Effector memory CD4-positive, alpha-beta T cell (primary cell): ENCODE results near the gene ITGB8.

ENCODE experiments used
- DNase-seq, 3 donors: peaks; one replicate each; pipeline ENCODE4 v3.0.0-alpha.2; 2020
- H3K27ac ChIP-seq: 2 replicates; pipeline ENCODE4 v1.7.0; 2013; ENCODE audit warnings: mild to moderate bottlenecking, low read length, moderate library complexity; ENCODE audit not compliant: insufficient read depth, poor library complexity, severe bottlenecking
- H3K27me3 ChIP-seq: replicated peaks from 2 replicates; pipeline ENCODE4 v1.7.0; 2013; ENCODE audit warnings: mild to moderate bottlenecking, low read length; ENCODE audit not compliant: insufficient read depth, control insufficient read depth, poor library complexity, severe bottlenecking
- H3K36me3 ChIP-seq: 2 replicates; pipeline ENCODE4 v1.7.0; 2013; ENCODE audit warnings: mild to moderate bottlenecking, low read length, moderate library complexity; ENCODE audit not compliant: control insufficient read depth, insufficient read depth
- H3K4me1 ChIP-seq: 2 replicates; pipeline ENCODE4 v1.7.0; 2013; ENCODE audit warnings: low read length, mild to moderate bottlenecking; ENCODE audit not compliant: control insufficient read depth, insufficient read depth, poor library complexity, severe bottlenecking
- H3K4me3 ChIP-seq: 2 replicates; pipeline ENCODE4 v1.7.0; 2013; ENCODE audit warnings: low read length, low read depth, mild to moderate bottlenecking; ENCODE audit not compliant: insufficient read depth, poor library complexity, severe bottlenecking
- H3K9me3 ChIP-seq: 2 replicates; pipeline ENCODE4 v1.7.0; 2013; ENCODE audit warnings: mild to moderate bottlenecking, low read length, moderate library complexity; ENCODE audit not compliant: control insufficient read depth

ITGB8 gene

DNA sequence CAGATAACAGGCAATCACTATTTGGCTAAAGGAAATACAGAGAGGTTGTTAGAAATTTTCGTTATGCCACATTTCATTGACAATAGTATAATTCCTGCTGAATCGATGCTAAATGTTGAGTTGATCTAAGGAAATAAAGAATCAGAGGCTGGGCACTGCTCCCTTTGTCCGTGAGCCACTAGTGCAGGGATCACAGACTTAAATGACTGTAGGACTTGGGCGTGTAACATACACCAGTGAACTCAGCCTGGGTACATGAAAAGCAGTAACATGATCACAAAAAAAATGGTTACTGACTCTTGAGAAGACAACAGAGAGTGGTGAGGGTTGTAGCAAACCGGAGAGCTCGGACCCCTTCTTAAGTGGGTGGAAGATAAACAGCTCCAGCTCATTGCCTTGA is 11.8 kb upstream of the ITGB8 start:
- H3K27me3 ChIP-seq: no peaks in the 10 kb centered on the region
- H3K27ac ChIP-seq: no peak overlapping the region
- no peaks in the 10 kb centered on the region for H3K36me3 ChIP-seq
- DNase-seq: no peak
- no peak overlapping the region for H3K4me3 ChIP-seq
- no peaks in the 10 kb centered on the region for H3K9me3 ChIP-seq
- H3K4me1 ChIP-seq: no peaks in the 10 kb centered on the region

DNA sequence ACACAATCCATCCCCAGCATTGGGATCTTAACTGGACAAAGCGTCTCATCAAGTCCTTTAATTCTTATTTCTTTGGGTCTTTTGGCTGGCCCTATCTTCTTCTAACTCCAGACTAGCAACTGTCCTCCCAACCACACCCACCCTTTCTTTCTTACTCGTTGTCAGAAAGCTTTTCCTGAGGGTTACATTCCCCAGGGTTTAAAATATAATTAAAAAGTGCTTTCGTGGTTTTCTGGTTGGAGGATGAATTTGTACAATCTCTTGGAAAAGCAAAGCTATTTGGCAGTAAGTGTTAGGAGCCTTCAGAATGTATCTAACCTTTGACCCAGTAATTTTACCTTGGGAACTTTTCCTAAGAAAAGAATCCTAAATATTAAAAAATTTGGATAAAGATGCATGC is 10.4 kb upstream of the ITGB8 start:
- H3K9me3 ChIP-seq: no peaks in the 10 kb centered on the region
- no peaks in the 10 kb centered on the region for H3K4me1 ChIP-seq
- no peak overlapping the region for H3K4me3 ChIP-seq
- DNase-seq: no peak
- no peaks in the 10 kb centered on the region for H3K27me3 ChIP-seq
- H3K36me3 ChIP-seq: no peaks in the 10 kb centered on the region
- no peak overlapping the region for H3K27ac ChIP-seq

DNA sequence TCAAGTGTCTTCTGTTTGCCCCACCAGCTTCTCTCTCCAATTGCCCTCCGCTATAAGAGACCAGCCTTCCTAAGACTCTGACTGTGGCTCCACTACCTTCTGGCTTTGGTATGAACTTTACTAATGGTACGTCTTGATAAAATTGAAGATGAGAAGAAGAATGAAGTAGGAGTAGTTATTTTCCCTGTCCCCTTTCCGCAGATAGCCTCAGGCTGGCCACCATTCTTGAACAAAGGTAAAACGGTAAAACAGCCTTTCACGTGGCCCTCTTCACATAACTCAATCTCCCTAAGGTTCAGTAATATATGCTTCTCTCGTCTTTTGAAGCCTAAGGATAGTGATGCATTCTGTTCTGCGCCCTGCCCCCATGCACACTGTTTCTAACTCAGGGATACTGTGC is 9.9 kb upstream of the ITGB8 start:
- Histone ChIP-seq H3K27ac (no peak overlapping the region), H3K4me1 (no peaks in the 10 kb centered on the region), H3K4me3 (no peak overlapping the region), H3K36me3 (no peaks in the 10 kb centered on the region), H3K9me3 (no peaks in the 10 kb centered on the region), H3K27me3 (no peaks in the 10 kb centered on the region)
- DNase-seq: no peak

DNA sequence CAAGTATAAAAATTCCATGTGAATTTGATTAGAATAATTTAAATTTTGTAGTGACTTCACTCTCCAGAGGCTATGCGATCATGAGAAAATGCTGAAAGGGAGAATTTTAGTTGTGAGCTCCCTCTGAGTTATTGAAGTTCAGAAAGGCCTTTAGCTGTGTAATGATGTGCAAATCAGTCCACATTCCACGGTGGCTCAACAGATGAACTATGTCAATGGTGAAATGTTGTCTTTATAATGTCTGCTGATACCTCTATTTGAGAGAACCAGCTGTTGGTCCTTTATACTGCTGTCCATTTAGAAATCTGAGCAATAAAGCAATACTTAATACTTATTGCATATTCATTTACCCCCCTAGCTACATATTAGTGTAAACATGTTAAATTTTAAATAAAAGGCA is 7.1 kb upstream of the ITGB8 start:
- H3K27me3 ChIP-seq: no peaks in the 10 kb centered on the region
- no peaks in the 10 kb centered on the region for H3K36me3 ChIP-seq
- no peaks in the 10 kb centered on the region for H3K9me3 ChIP-seq
- no peak for DNase-seq
- H3K27ac ChIP-seq: no peak overlapping the region
- H3K4me3 ChIP-seq: no peak overlapping the region
- no peaks in the 10 kb centered on the region for H3K4me1 ChIP-seq

DNA sequence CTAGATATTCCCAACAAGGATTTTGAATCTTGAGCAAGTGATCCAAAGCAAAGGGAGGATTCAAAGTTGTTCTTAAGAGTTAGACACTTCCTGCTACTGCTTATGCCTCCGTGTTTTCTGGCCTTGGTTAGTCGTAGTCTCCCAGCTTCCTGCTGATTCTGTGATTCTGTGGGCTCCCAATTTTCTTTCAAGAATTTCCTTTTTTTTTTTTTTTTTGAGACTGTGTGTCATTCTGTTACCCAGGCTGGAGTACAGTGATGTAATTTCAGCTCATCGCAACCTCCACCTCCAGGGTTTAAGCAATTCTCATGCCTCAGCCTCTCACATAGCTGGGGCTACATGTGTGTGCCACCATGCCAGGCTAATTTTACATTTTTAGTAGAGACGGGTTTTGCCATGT is 4.4 kb upstream of the ITGB8 start:
- no peaks in the 10 kb centered on the region for H3K27me3 ChIP-seq
- H3K36me3 ChIP-seq: no peaks in the 10 kb centered on the region
- H3K27ac ChIP-seq: no peak overlapping the region
- peaks cover 6% of the 10 kb centered on the region for H3K4me1 ChIP-seq
- no peak for DNase-seq
- H3K4me3 ChIP-seq: no peak overlapping the region
- H3K9me3 ChIP-seq: no peaks in the 10 kb centered on the region

DNA sequence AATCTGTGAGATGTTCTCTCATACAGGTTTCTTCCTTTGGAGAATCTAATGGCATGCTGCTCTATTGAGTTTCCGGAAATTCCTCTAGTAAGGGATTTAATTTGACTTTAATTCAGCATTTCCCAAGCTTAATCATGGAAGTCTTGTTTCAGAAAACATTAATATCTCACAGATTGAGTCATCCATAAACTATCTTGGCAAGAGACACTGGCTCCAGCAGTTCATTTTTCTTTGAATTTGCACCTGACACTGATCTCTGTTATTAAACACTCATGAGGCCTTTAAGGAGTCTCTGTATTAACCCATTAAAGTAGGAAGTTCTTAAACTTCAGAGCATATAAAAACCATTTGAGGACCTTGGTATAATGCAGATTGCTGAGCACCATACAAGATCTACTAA is 3.6 kb upstream of the ITGB8 start:
- H3K27me3 ChIP-seq: no peaks in the 10 kb centered on the region
- no peaks in the 10 kb centered on the region for H3K36me3 ChIP-seq
- no peak overlapping the region for H3K4me3 ChIP-seq
- DNase-seq: no peak
- peaks cover 6% of the 10 kb centered on the region for H3K4me1 ChIP-seq
- H3K27ac ChIP-seq: no peak overlapping the region
- no peaks in the 10 kb centered on the region for H3K9me3 ChIP-seq

DNA sequence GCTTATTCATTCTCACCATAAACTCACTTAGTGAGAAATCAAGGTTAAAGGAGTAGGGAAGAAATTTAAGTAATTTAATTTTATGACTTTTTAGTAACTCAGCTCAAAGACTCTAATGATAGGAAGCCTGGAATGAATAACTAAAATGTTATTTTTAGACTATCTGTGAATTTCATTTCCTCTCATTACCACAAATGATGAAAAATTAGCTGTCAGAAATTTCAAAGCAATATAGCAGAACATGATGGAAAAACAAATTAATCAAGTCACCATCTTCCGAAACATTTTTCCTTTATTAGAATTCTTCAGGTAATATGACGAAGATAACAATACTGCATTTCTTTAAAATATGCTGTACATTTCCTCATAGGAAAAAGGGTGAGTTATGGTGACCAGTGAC is 2.7 kb upstream of the ITGB8 start:
- H3K9me3 ChIP-seq: no peaks in the 10 kb centered on the region
- DNase-seq: no peak
- H3K4me3 ChIP-seq: no peak overlapping the region
- H3K27me3 ChIP-seq: no peaks in the 10 kb centered on the region
- H3K27ac ChIP-seq: no peak overlapping the region
- no peaks in the 10 kb centered on the region for H3K36me3 ChIP-seq
- H3K4me1 ChIP-seq: peaks cover 6% of the 10 kb centered on the region

DNA sequence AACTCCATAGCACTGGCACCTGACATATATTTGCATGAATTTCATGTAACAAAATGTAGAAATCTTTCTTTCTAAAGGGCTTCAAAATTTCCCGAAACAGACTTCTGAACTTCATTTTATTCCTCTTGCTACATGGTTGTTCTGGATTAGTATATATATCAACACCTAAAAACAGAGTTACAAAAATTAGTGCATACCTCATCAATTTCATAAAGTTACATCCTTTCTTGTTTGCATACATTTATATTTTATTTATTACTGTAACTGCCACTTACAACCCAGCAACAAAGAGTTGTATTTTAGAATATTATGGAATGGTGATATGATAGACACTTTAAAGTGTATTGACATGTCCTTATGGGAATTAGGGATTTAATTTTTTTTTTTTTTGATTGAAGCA is 2.0 kb upstream of the ITGB8 start:
- no peak overlapping the region for H3K27ac ChIP-seq
- no peaks in the 10 kb centered on the region for H3K27me3 ChIP-seq
- H3K4me3 ChIP-seq: no peak overlapping the region
- H3K4me1 ChIP-seq: peaks cover 6% of the 10 kb centered on the region
- no peaks in the 10 kb centered on the region for H3K36me3 ChIP-seq
- no peaks in the 10 kb centered on the region for H3K9me3 ChIP-seq
- DNase-seq: no peak

DNA sequence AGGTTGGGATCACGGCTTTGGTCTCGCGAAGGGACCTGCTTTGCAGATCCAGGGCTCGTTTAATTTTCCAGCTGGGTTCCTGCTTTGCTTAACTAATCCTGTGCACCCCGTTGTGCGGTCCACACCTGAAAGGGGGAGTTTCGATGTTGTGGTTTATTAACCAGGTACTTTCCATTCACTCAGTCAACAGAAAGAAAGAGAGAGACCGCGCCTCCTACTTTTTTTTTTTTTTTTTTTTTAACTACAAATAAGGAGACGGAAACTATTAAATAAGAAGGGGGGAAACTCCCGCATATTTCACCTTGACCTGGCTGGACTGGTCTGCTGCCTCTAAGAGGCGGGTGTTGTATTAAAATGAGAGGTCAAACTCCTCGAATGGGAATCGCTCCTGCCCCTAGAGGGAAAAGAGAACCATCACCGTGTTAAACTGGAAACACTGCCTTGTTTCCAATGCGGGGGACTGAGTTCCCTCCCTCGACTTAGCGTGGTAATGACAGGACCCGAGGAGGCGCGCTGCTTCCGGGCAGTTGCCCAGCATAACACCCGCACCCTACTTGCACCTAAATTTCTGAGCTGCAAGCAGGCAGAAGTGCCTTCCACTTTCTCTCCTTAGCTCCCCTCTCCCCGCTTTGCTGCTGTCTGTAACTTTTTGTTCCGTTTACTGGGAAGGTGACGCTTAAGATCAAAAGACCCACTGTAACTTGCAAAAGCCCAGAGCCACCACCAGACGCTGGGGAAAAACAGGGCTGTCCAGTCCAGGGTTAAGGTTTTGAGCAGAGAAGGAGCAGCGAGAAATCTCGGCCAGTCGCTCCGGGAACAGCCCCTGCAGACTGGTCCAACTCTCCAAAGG is 1.1 kb upstream of the ITGB8 start:
- Histone ChIP-seq H3K4me3 (no peak overlapping the region), H3K36me3 (no peaks in the 10 kb centered on the region), H3K27ac (no peak overlapping the region), H3K27me3 (no peaks in the 10 kb centered on the region), H3K9me3 (no peaks in the 10 kb centered on the region), H3K4me1 (peaks cover 6% of the 10 kb centered on the region)
- no peak for DNase-seq

DNA sequence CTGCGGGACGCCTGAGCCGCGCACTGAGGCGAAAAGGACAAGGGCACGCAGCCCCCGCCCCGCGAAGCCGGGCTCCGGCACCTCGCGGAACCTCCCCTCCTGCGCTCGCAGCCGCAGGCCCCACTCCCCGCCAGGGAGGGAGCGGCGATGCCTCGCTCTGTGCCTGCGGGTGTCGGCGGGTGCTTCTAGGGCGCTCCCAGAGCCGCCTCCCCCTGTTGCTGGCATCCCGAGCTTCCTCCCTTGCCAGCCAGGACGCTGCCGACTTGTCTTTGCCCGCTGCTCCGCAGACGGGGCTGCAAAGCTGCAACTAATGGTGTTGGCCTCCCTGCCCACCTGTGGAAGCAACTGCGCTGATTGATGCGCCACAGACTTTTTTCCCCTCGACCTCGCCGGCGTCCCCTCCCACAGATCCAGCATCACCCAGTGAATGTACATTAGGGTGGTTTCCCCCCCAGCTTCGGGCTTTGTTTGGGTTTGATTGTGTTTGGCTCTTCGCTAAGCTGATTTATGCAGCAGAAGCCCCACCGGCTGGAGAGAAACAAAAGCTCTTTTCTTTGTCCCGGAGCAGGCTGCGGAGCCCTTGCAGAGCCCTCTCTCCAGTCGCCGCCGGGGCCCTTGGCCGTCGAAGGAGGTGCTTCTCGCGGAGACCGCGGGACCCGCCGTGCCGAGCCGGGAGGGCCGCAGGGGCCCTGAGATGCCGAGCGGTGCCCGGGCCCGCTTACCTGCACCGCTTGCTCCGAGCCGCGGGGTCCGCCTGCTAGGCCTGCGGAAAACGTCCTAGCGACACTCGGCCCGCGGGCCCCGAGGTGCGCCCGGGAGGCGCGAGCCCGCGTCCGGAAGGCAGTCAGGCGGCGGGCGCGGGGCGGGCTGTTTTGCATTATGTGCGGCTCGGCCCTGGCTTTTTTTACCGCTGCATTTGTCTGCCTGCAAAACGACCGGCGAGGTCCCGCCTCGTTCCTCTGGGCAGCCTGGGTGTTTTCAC is 519 bp downstream of the ITGB8 start:
- Histone ChIP-seq H3K36me3 (no peaks in the 10 kb centered on the region), H3K9me3 (no peaks in the 10 kb centered on the region), H3K27me3 (no peaks in the 10 kb centered on the region), H3K27ac (no peak overlapping the region), H3K4me1 (peaks cover 6% of the 10 kb centered on the region), H3K4me3 (peak overlapping the region; percentile 22)
- no peak for DNase-seq
